Prostate gland (tissue), 2 donors: ENCODE data around the gene GRIK5. TPM values are rescaled to one million over a fixed set of nuclear protein-coding genes. Genes with fewer than 3 reads are reported as not detected.

Source experiments
- DNase-seq: peaks from one replicate; pipeline ENCODE4 v3.0.0-alpha.2; 2019; ENCODE audit warnings: low spot score
- H3K27ac ChIP-seq, 2 donors: fragments of 200-600 bp; sonication (generic); 2 replicates each; pipeline ENCODE4 v1.5.1; 2017 to 2019
- H3K27me3 ChIP-seq: fragments of 200-600 bp; sonication (generic); replicated peaks from 2 replicates; pipeline ENCODE4 v1.5.1; 2019; ENCODE audit not compliant: insufficient read depth
- H3K36me3 ChIP-seq, 2 donors: fragments of 200-600 bp; sonication (generic); 1 replicate in 1 of 2; 2 replicates in 1 of 2; pipeline versions ENCODE4 v1.5.1 to v1.8.1; 2017 to 2019
- H3K4me1 ChIP-seq: fragments of 200-600 bp; sonication (generic); replicated peaks from 2 replicates; pipeline ENCODE4 v1.5.1; 2019
- H3K4me3 ChIP-seq, 2 donors: fragments of 200-600 bp; sonication (generic); 2 replicates each; pipeline ENCODE4 v1.5.1; 2017 to 2019
- H3K9me3 ChIP-seq: fragments of 200-600 bp; sonication (generic); 2 replicates; pipeline ENCODE4 v1.5.1; 2017
- CTCF ChIP-seq, 4 experiments: fragments of 200-600 bp in 2 of 4; fragments of 450-650 bp in 2 of 4; sonication (generic) in 2 of 4; IDR thresholded peaks; 1 replicate in 3 of 4; 2 replicates in 1 of 4; pipeline ENCODE4 v1.5.1; 2016 to 2019; ENCODE audit warnings: antibody characterized with exemption in 4 of 4, mild to moderate bottlenecking in 2 of 4, moderate library complexity in 2 of 4
- POLR2A ChIP-seq: fragments of 450-650 bp; IDR thresholded peaks from one replicate; pipeline ENCODE4 v1.6.1; 2016; ENCODE audit warnings: antibody characterized with exemption, mild to moderate bottlenecking
- POLR2AphosphoS5 ChIP-seq: sonication (generic); formaldehyde crosslinking; IDR thresholded peaks from one replicate; pipeline ENCODE4 v1.6.1; 2017; ENCODE audit warnings: antibody characterized with exemption
- WGBS: methylation state at CpG from one replicate; pipeline ENCODE4 v1.1.5; 2018; 5-methylcytosine and 5-hydroxymethylcytosine counted together
- intact Hi-C: fragments of 100-400 bp; cut with DNase I; formaldehyde crosslinking; loops from one replicate; pipeline ENCODE4 v1.14.2; 2022
- total RNA-seq, 2 donors: library from RNA; depleted of rRNA; stranded (reverse); fragments of >200 nt; gene quantifications; one replicate each; pipeline ENCODE4 v1.1.0, GENCODE V29; 2016

GRIK5 gene
- total RNA-seq, 2 donors from 2014 or later: 1.3 to 25.2 TPM

DNA sequence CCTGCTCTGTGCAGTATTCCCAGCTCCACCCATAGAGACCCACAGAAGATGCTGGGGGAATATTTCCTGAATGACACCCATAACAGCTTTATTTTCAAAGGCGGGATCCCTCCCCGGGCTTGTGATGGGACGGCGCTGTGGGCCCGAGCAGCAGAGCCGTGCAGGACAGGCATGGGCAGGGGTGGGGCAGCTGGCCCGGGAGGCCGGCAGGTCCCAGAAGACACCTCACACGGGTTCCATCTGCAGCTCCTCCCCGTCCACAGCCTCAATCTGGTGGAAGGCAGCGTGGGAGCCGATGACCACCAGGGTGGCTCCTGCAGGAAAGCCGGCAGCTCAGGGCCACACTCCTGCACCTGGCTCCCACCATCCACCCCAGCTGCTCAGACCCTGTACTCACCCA, 113.4 kb downstream of the GRIK5 start:
- no peaks in the 10 kb centered on the region for H3K36me3 ChIP-seq
- peaks cover 4% of the 10 kb centered on the region for H3K4me1 ChIP-seq
- no peaks in the 10 kb centered on the region for H3K9me3 ChIP-seq
- intact Hi-C loops: loop anchor here (5.0 kb wide), 1 partner anchor 94 kb away; the partner anchor contains the start of gene RPS19
- WGBS: 84% methylated on average over 13 of the region's 13 CpGs
- TF ChIP-seq POLR2A (no peak), POLR2AphosphoS5 (no peak), CTCF (IDR thresholded peaks at IDR 0.05) (no peak)
- H3K27me3 ChIP-seq: no peaks in the 10 kb centered on the region
- DNase-seq: no peak
- H3K4me3 ChIP-seq: no peak overlapping the region
- no peak overlapping the region for H3K27ac ChIP-seq

- intact Hi-C loops: loop anchor here (5.0 kb wide), 1 partner anchor 93 kb away; the partner anchor contains the start of gene RPS19
- 76% methylated on average over 7 of the region's 7 CpGs for WGBS
These were observed 114.5 kb downstream of the GRIK5 start for GRCh38 chr19:41955521-41955920.

GRCh38 chr19:41951686-41952172, 118.3 kb downstream of the GRIK5 start:
- Histone ChIP-seq H3K4me1 (no peaks in the 10 kb centered on the region), H3K27ac (no peak overlapping the region), H3K27me3 (no peaks in the 10 kb centered on the region), H3K36me3 (no peaks in the 10 kb centered on the region), H3K4me3 (no peak overlapping the region), H3K9me3 (no peaks in the 10 kb centered on the region)
- 6% methylated on average over 12 of the region's 12 CpGs for WGBS
- TF ChIP-seq CTCF (IDR thresholded peaks at IDR 0.05): peak; percentile 88 to 93 (median 92)
- TF ChIP-seq POLR2AphosphoS5: peak; percentile 12
- TF ChIP-seq POLR2A: no peak
- DNase-seq: peak; percentile 64
- intact Hi-C loops: no loop called here

More at GRCh38 chr19:41955521-41955920, 114.5 kb downstream of the GRIK5 start:
- H3K36me3 ChIP-seq: no peaks in the 10 kb centered on the region
- peaks cover 4% of the 10 kb centered on the region for H3K4me1 ChIP-seq
- no peaks in the 10 kb centered on the region for H3K27me3 ChIP-seq
- TF ChIP-seq CTCF (IDR thresholded peaks at IDR 0.05) (no peak), POLR2A (no peak), POLR2AphosphoS5 (no peak)
- H3K27ac ChIP-seq: no peak overlapping the region
- DNase-seq: no peak
- no peak overlapping the region for H3K4me3 ChIP-seq
- no peaks in the 10 kb centered on the region for H3K9me3 ChIP-seq

Other genes with a start within 250 kb of the GRIK5 start
- 1 to 10 TPM in 1 of 2 donors, not detected in 1; 6.6 TPM for gene LYPD4, start 225.5 kb downstream of the GRIK5 start, total RNA-seq
- 1 to 10 TPM in 1 of 2 donors, not detected in 1; 9.6 TPM for gene DMRTC2, start 225.2 kb downstream of the GRIK5 start, total RNA-seq
- 1,000 to 10,000 TPM; 1,179 to 1,248 TPM for gene RPS19, start 210.0 kb downstream of the GRIK5 start, total RNA-seq
- under 1 TPM in 1 of 2 donors, not detected in 1; 0.59 TPM for gene CD79A, start 192.9 kb downstream of the GRIK5 start, total RNA-seq
- gene ARHGEF1, start 187.0 kb downstream of the GRIK5 start, total RNA-seq: 10 to 100 TPM; 57.1 to 65.6 TPM
- 1 to 10 TPM in 1 of 2 donors, under 1 TPM in 1; 0.36 to 1.9 TPM for gene ERFL, start 141.8 kb downstream of the GRIK5 start, total RNA-seq
- 100 to 1,000 TPM; 153 to 168 TPM for gene RABAC1, start 110.9 kb downstream of the GRIK5 start, total RNA-seq
- gene ATP1A3, start 76.0 kb downstream of the GRIK5 start, total RNA-seq: 1 to 10 TPM in 1 of 2 donors, under 1 TPM in 1; 0.27 to 3.7 TPM
- 10 to 100 TPM; 24.4 to 44.1 TPM for gene ZNF574, start 6.0 kb upstream of the GRIK5 start, total RNA-seq
- 10 to 100 TPM in 1 of 2 donors, 1 to 10 TPM in 1; 3.4 to 17.4 TPM for gene POU2F2, start 62.2 kb upstream of the GRIK5 start, total RNA-seq
- gene DEDD2, start 147.5 kb upstream of the GRIK5 start, total RNA-seq: 10 to 100 TPM; 70.3 to 98.1 TPM
- gene ZNF526, start 150.1 kb upstream of the GRIK5 start, total RNA-seq: 10 to 100 TPM in 1 of 2 donors, 1 to 10 TPM in 1; 8.2 to 14.1 TPM
- 10 to 100 TPM; 37.1 to 61.6 TPM for gene GSK3A, start 172.4 kb upstream of the GRIK5 start, total RNA-seq
- 100 to 1,000 TPM in 1 of 2 donors, 10 to 100 TPM in 1; 33.9 to 121 TPM for gene ERF, start 184.9 kb upstream of the GRIK5 start, total RNA-seq
- gene CIC, start 199.0 kb upstream of the GRIK5 start, total RNA-seq: 100 to 1,000 TPM in 1 of 2 donors, 10 to 100 TPM in 1; 64.6 to 145 TPM
- gene PRR19, start 231.9 kb upstream of the GRIK5 start, total RNA-seq: 1 to 10 TPM in 1 of 2 donors, under 1 TPM in 1; 0.32 to 8.4 TPM
- gene PAFAH1B3, start 232.4 kb upstream of the GRIK5 start, total RNA-seq: 10 to 100 TPM; 36.6 to 48.5 TPM
- under 1 TPM in 1 of 2 donors, not detected in 1; 0.85 TPM for gene TMEM145, start 243.1 kb upstream of the GRIK5 start, total RNA-seq